Measurements from ENCODE around the gene ARHGAP15. TPM values are rescaled to one million over a fixed set of nuclear protein-coding genes. Genes with fewer than 3 reads are reported as not detected.

The ARHGAP15 gene
- total and polyA plus RNA-seq, 4 donors = 3.8 to 17.9 (median 13.2) TPM

DNA sequence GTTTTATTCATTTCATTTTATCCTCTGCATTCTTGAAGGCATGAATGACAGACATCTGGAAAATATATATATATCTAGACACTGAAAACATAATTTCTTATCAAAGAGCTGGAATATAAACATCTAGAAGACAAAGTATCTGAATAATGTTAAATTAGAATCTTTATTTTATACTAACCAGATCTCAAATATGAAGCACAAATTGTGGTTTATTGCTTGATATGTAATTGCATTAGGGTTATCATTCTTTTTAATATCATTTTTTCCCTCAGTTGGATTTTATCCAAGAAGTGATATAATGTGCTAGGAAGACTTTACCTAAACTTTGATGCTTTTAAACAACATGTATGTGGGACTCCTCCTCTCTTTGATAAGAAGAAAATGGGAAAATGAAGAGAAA is 331.2 kb downstream of the ARHGAP15 start:
- no peak overlapping the region for H3K9ac ChIP-seq (ENCODE audit: low read depth in 1 of 2, low read length in 2 of 2)
- TF ChIP-seq, protein P1, sequence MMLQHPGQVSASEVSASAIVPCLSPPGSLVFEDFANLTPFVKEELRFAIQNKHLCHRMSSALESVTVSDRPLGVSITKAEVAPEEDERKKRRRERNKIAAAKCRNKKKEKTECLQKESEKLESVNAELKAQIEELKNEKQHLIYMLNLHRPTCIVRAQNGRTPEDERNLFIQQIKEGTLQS (IDR thresholded peaks at IDR 0.05) = no peak
- TF ChIP-seq GABPA (IDR thresholded peaks at IDR 0.05 in 1 of 2, conservative IDR thresholded peaks at IDR 0.05 in 1 of 2) (no peak), HNF4A (conservative IDR thresholded peaks at IDR 0.05) (no peak), SP1 (IDR thresholded peaks at IDR 0.05) (no peak), EGR1 (IDR thresholded peaks at IDR 0.05; ENCODE audit: low read depth in 2 of 2) (no peak), RAD21 (IDR thresholded peaks at IDR 0.05) (no peak), JUND (IDR thresholded peaks at IDR 0.05) (no peak), FOXA2 (IDR thresholded peaks at IDR 0.05) (no peak), HNF4G (IDR thresholded peaks at IDR 0.05) (no peak), FOXA1 (IDR thresholded peaks at IDR 0.05) (no peak)
- TF ChIP-seq, protein P2, sequence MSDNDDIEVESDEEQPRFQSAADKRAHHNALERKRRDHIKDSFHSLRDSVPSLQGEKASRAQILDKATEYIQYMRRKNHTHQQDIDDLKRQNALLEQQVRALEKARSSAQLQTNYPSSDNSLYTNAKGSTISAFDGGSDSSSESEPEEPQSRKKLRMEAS (IDR thresholded peaks at IDR 0.05) = no peak
- TF ChIP-seq, protein P3, sequence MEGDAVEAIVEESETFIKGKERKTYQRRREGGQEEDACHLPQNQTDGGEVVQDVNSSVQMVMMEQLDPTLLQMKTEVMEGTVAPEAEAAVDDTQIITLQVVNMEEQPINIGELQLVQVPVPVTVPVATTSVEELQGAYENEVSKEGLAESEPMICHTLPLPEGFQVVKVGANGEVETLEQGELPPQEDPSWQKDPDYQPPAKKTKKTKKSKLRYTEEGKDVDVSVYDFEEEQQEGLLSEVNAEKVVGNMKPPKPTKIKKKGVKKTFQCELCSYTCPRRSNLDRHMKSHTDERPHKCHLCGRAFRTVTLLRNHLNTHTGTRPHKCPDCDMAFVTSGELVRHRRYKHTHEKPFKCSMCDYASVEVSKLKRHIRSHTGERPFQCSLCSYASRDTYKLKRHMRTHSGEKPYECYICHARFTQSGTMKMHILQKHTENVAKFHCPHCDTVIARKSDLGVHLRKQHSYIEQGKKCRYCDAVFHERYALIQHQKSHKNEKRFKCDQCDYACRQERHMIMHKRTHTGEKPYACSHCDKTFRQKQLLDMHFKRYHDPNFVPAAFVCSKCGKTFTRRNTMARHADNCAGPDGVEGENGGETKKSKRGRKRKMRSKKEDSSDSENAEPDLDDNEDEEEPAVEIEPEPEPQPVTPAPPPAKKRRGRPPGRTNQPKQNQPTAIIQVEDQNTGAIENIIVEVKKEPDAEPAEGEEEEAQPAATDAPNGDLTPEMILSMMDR (IDR thresholded peaks at IDR 0.05; ENCODE audit: low read depth, low read length, missing input control) = no peak
- TF ChIP-seq, protein P4, sequence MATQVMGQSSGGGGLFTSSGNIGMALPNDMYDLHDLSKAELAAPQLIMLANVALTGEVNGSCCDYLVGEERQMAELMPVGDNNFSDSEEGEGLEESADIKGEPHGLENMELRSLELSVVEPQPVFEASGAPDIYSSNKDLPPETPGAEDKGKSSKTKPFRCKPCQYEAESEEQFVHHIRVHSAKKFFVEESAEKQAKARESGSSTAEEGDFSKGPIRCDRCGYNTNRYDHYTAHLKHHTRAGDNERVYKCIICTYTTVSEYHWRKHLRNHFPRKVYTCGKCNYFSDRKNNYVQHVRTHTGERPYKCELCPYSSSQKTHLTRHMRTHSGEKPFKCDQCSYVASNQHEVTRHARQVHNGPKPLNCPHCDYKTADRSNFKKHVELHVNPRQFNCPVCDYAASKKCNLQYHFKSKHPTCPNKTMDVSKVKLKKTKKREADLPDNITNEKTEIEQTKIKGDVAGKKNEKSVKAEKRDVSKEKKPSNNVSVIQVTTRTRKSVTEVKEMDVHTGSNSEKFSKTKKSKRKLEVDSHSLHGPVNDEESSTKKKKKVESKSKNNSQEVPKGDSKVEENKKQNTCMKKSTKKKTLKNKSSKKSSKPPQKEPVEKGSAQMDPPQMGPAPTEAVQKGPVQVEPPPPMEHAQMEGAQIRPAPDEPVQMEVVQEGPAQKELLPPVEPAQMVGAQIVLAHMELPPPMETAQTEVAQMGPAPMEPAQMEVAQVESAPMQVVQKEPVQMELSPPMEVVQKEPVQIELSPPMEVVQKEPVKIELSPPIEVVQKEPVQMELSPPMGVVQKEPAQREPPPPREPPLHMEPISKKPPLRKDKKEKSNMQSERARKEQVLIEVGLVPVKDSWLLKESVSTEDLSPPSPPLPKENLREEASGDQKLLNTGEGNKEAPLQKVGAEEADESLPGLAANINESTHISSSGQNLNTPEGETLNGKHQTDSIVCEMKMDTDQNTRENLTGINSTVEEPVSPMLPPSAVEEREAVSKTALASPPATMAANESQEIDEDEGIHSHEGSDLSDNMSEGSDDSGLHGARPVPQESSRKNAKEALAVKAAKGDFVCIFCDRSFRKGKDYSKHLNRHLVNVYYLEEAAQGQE (IDR thresholded peaks at IDR 0.05) = no peak
- TF ChIP-seq, protein P5, sequence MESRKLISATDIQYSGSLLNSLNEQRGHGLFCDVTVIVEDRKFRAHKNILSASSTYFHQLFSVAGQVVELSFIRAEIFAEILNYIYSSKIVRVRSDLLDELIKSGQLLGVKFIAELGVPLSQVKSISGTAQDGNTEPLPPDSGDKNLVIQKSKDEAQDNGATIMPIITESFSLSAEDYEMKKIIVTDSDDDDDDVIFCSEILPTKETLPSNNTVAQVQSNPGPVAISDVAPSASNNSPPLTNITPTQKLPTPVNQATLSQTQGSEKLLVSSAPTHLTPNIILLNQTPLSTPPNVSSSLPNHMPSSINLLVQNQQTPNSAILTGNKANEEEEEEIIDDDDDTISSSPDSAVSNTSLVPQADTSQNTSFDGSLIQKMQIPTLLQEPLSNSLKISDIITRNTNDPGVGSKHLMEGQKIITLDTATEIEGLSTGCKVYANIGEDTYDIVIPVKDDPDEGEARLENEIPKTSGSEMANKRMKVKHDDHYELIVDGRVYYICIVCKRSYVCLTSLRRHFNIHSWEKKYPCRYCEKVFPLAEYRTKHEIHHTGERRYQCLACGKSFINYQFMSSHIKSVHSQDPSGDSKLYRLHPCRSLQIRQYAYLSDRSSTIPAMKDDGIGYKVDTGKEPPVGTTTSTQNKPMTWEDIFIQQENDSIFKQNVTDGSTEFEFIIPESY (IDR thresholded peaks at IDR 0.05) = no peak
- H3K4me3 ChIP-seq (ENCODE audit: low read depth in 1 of 3, low read length in 3 of 3) = no peak overlapping the region
- no peak overlapping the region for H3K27ac ChIP-seq (ENCODE audit: low read depth in 1 of 2, low read length in 2 of 2)
- no peaks in the 10 kb centered on the region for H3K27me3 ChIP-seq (ENCODE audit: control insufficient read depth in 4 of 4, insufficient read depth in 4 of 4, low read length in 3 of 4)
- H3K9me3 ChIP-seq (ENCODE audit: control insufficient read depth in 4 of 4, low read length in 3 of 4) = peaks cover 0 to 2% (median 0%) of the 10 kb centered on the region in 4 donors
- no peaks in the 10 kb centered on the region for H3K4me1 ChIP-seq (ENCODE audit: control insufficient read depth in 4 of 4, insufficient read depth in 4 of 4, low read length in 3 of 4)
- H3K36me3 ChIP-seq (ENCODE audit: control insufficient read depth in 4 of 4, insufficient read depth in 3 of 4, low read depth in 1 of 4, low read length in 3 of 4) = no peaks in the 10 kb centered on the region
- no peak for DNase-seq (ENCODE audit: low spot score)

DNA sequence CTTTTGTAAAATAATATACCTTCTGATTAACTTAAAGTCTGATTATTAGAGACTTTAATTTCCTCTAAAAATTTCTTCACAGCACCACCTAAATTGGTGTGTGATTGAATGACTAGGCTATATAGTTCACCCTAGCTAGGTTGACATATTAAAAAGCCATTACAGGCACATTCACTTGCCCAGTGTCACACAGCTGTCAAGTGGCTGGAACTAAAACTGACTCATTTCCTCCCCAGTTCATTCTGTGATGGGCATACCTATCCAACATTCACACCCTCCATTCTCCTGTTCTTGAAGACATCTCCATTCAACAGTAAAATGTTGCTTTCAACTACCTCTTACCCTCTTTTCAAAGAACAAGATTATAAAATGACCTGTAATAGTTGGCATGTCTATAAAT is 334.5 kb downstream of the ARHGAP15 start:
- Histone ChIP-seq H3K27ac (ENCODE audit: low read depth in 1 of 2, low read length in 2 of 2) (no peak overlapping the region), H3K27me3 (ENCODE audit: control insufficient read depth in 4 of 4, insufficient read depth in 4 of 4, low read length in 3 of 4) (no peaks in the 10 kb centered on the region), H3K9me3 (ENCODE audit: control insufficient read depth in 4 of 4, low read length in 3 of 4) (no peaks in the 10 kb centered on the region), H3K36me3 (ENCODE audit: control insufficient read depth in 4 of 4, insufficient read depth in 3 of 4, low read depth in 1 of 4, low read length in 3 of 4) (no peaks in the 10 kb centered on the region), H3K4me3 (ENCODE audit: low read depth in 1 of 3, low read length in 3 of 3) (no peak overlapping the region), H3K9ac (ENCODE audit: low read depth in 1 of 2, low read length in 2 of 2) (no peak overlapping the region), H3K4me1 (ENCODE audit: control insufficient read depth in 4 of 4, insufficient read depth in 4 of 4, low read length in 3 of 4) (no peaks in the 10 kb centered on the region)
- TF ChIP-seq FOXA2 (IDR thresholded peaks at IDR 0.05) = no peak
- no peak for DNase-seq (ENCODE audit: low spot score)

Measured in liver (tissue), 9 donors.